ENCODE results near the gene ZNF134.

ZNF134 gene

GRCh38 chr19:57651654-57651996, 37.6 kb downstream of the ZNF134 start:
- Histone ChIP-seq H4K20me1 (no peaks in the 10 kb centered on the region), H3K36me3 (peaks cover 0 to 4% (median 0%) of the 10 kb centered on the region in 11 experiments; a peak in 1 of 22 replicates), H3K9me3 (replicated peaks in 1 of 11) (peaks cover 39 to 78% (median 57%) of the 10 kb centered on the region in 11 experiments), H3K4me1 (peaks cover 8 to 21% (median 15%) of the 10 kb centered on the region in 10 experiments; a peak in 19 of 20 replicates), H3K4me2 (peak overlapping the region; percentile 44 to 81 (median 70); a peak in 21 of 22 replicates), H3K27ac (peak overlapping the region in 8 of 11 experiments; percentile 10 to 47 (median 34); a peak in 9 of 22 replicates), H3K4me3 (peak overlapping the region in 7 of 10 experiments; percentile 1 to 36 (median 11); a peak in 5 of 20 replicates), H3K9ac (no peak overlapping the region; a peak in 1 of 22 replicates), H3K27me3 (no peaks in the 10 kb centered on the region)
- no peak for TF ChIP-seq Cebpa-rat (IDR thresholded peaks at IDR 0.05)

GRCh38 chr19:57653689-57654088, 39.6 kb downstream of the ZNF134 start:
- Histone ChIP-seq H3K27ac (no peak overlapping the region), H3K4me1 (peaks cover 8 to 21% (median 15%) of the 10 kb centered on the region in 10 experiments; a peak in 19 of 20 replicates), H3K4me3 (no peak overlapping the region), H3K36me3 (0 out of 22 replicates have a peak, but pooled peaks cover 0 to 4% (median 0%) of the 10 kb centered on the region in 11 experiments), H3K9ac (no peak overlapping the region), H4K20me1 (no peaks in the 10 kb centered on the region), H3K4me2 (no peak overlapping the region), H3K27me3 (no peaks in the 10 kb centered on the region), H3K9me3 (replicated peaks in 1 of 11) (peaks cover 39 to 73% (median 57%) of the 10 kb centered on the region in 11 experiments)
- no peak for TF ChIP-seq Cebpa-rat (IDR thresholded peaks at IDR 0.05)

DNA sequence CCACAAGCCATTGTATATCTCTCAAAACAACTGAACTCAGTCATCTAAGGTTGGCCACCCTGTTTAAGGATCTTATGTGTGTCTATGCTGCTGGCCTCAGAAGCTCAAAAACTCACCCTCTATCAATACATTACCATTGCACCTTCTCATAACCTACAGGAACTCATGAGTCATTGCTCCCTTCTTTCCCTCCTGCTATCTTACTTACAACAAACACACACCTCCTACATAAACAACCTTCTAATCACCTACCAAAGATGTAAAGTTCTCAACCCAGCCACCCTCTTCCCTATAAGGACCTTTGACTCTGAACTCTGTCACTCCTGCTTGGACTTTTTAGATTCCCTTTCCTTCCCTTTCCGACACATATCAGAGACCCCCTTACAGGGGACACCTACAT, 41.4 kb downstream of the ZNF134 start:
- Histone ChIP-seq H3K9me3 (replicated peaks in 1 of 11) (peaks cover 34 to 57% (median 46%) of the 10 kb centered on the region in 11 experiments), H3K27me3 (peaks cover 0 to 3% (median 0%) of the 10 kb centered on the region in 11 experiments; a peak in 2 of 22 replicates), H3K4me2 (no peak overlapping the region), H3K4me1 (peaks cover 8 to 21% (median 15%) of the 10 kb centered on the region in 10 experiments; a peak in 19 of 20 replicates), H3K9ac (no peak overlapping the region), H4K20me1 (no peaks in the 10 kb centered on the region), H3K36me3 (0 out of 22 replicates have a peak, but pooled peaks cover 0 to 4% (median 0%) of the 10 kb centered on the region in 11 experiments), H3K27ac (no peak overlapping the region), H3K4me3 (no peak overlapping the region)
- no peak for TF ChIP-seq Cebpa-rat (IDR thresholded peaks at IDR 0.05)

DNA sequence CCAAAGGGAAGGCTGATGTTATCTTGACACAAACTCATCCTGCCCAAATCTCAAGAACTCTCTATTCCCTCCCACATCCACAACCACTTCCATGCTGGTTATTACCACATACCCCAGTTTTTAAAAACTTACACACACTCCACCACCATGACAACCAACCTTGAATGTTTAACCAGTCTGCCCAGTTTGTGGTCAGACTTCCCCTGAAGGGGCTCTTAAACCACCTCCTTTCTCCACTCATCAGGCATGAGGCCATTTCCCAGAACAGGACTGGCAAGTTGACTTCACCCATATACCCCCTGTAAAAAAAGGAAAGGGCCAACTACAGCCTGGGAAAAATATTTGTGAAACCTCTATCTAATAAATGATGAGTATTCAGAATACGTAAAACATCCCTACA, 42.3 kb downstream of the ZNF134 start:
- H3K4me1 ChIP-seq, result peaks cover 3 to 12% (median 7%) of the 10 kb centered on the region in 10 experiments; a peak in 19 of 20 replicates
- H4K20me1 ChIP-seq, result no peaks in the 10 kb centered on the region
- H3K4me3 ChIP-seq, result no peak overlapping the region
- H3K27me3 ChIP-seq, result peaks cover 0 to 6% (median 0%) of the 10 kb centered on the region in 11 experiments; a peak in 2 of 22 replicates
- peaks cover 33 to 48% (median 38%) of the 10 kb centered on the region in 11 experiments for H3K9me3 ChIP-seq (replicated peaks in 1 of 11)
- no peak overlapping the region for H3K9ac ChIP-seq
- 0 out of 22 replicates have a peak, but pooled peaks cover 0 to 4% (median 0%) of the 10 kb centered on the region in 11 experiments for H3K36me3 ChIP-seq
- no peak for TF ChIP-seq Cebpa-rat (IDR thresholded peaks at IDR 0.05)
- no peak overlapping the region for H3K27ac ChIP-seq
- H3K4me2 ChIP-seq, result no peak overlapping the region

DNA sequence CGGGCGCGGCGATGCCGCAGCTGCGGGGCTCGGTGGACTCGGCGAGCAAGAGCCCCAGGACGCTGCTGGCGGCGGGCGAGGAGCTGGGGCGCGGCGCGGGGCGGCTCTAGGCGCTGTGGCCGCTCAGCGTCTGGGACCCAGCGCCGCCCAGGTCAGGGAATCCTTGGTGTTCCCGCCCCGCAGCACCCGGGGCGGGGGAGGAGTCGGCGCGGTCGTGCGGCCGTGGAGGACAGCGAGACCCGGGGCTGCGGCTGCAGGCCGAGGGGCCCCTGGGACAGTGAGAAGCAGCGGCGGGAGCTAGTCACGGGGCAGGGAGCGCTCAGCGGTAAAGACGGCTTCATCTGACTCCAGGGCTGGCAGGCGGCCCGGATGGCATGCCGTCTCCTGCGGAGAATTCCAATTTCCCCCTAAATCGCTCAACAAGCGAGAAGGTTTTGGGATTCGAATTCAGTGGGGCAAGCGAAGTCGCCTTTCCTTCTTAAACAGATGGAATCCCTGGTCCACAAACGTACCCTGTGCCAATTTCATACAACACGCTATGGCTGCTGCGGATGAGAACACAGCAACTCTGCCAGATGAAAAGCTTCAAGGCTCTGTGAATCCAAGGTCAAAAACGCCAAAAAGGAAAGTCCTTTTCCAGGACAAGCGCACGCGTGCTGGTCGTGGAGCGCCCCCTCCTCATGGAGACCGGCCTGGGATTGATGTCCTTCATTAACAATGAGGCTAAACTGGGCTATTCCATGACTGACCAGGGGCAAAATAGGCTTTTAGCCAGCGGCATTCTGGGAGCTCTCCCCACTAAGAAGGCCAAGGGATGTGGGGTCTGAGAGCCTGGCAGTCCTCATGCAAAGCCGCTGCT, 50.5 kb downstream of the ZNF134 start:
- Histone ChIP-seq H3K36me3 (no peaks in the 10 kb centered on the region), H3K27ac (peak overlapping the region in 1 of 11 experiments; percentile 30; a peak in 1 of 22 replicates), H3K4me2 (peak overlapping the region; percentile 84 to 94 (median 90)), H3K9me3 (replicated peaks in 1 of 11) (no peaks in the 10 kb centered on the region), H3K27me3 (peaks cover 31 to 48% (median 40%) of the 10 kb centered on the region in 11 experiments), H4K20me1 (peaks cover 0 to 6% (median 0%) of the 10 kb centered on the region in 11 experiments; a peak in 1 of 22 replicates), H3K4me3 (peak overlapping the region; percentile 49 to 73 (median 62)), H3K9ac (peak overlapping the region; percentile 33 to 77 (median 64); a peak in 20 of 22 replicates), H3K4me1 (peaks cover 4 to 15% (median 11%) of the 10 kb centered on the region in 10 experiments; a peak in 13 of 20 replicates)
- TF ChIP-seq Cebpa-rat (IDR thresholded peaks at IDR 0.05), result no peak

DNA sequence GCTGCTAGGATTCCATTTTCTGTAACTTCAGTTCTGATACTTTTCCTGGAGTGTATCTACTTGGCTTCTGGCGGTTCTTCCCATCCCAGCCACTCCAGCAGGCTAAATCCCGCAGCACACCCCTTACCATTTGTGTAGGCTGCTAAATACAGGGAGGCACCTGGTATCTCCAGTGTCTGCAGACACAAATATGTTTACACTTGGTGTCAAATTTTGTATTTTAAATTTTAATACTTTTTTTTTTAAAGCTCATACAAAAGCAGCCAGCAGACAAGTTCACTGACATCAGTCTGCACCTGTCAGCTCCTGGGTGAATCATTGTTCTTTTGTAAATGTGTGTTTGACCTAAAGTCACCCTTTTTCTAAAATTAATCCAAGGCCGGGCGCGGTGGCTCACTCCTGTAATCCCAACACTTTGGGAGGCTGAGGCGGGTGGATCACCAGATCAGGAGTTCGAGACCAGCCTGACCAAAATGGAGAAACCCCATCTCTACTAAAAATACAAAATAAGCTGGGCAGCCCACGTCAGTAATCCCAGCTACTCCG, 51.3 kb downstream of the ZNF134 start:
- H3K9me3 ChIP-seq (replicated peaks in 1 of 11), result no peaks in the 10 kb centered on the region
- no peaks in the 10 kb centered on the region for H3K36me3 ChIP-seq
- no peak overlapping the region for H3K9ac ChIP-seq
- peak overlapping the region in 1 of 11 experiments; percentile 88; a peak in 1 of 22 replicates for H3K4me2 ChIP-seq
- H3K4me3 ChIP-seq, result no peak overlapping the region
- no peak overlapping the region for H3K27ac ChIP-seq
- H3K27me3 ChIP-seq, result peaks cover 31 to 46% (median 40%) of the 10 kb centered on the region in 11 experiments
- peaks cover 4 to 15% (median 11%) of the 10 kb centered on the region in 10 experiments; a peak in 13 of 20 replicates for H3K4me1 ChIP-seq
- TF ChIP-seq Cebpa-rat (IDR thresholded peaks at IDR 0.05), result no peak
- H4K20me1 ChIP-seq, result peaks cover 0 to 6% (median 0%) of the 10 kb centered on the region in 11 experiments; a peak in 1 of 22 replicates

DNA sequence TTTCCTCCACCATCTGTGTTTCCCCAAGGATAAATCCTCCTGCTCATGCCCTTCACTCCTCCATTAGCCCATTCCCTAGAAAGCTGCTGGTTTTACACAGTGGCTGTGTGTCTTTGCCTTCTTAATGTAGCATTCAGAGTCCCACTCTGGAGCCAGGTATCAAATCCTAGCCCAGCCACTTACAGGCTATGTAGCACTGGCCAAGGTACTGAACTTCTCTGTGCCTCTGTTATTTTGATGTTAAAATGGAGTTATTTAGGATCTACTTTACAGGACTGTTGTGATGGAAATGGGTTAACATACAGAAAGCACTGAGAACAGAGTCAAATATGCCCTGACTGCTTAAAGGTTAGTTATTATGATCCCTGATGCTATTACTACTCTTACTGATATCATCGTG, 53.2 kb downstream of the ZNF134 start:
- no peaks in the 10 kb centered on the region for H3K9me3 ChIP-seq (replicated peaks in 1 of 11)
- peaks cover 4 to 15% (median 11%) of the 10 kb centered on the region in 10 experiments; a peak in 13 of 20 replicates for H3K4me1 ChIP-seq
- H4K20me1 ChIP-seq, result peaks cover 0 to 6% (median 0%) of the 10 kb centered on the region in 11 experiments; a peak in 1 of 22 replicates
- no peak overlapping the region for H3K9ac ChIP-seq
- H3K4me2 ChIP-seq, result no peak overlapping the region
- peaks cover 31 to 46% (median 40%) of the 10 kb centered on the region in 11 experiments for H3K27me3 ChIP-seq
- H3K36me3 ChIP-seq, result no peaks in the 10 kb centered on the region
- no peak overlapping the region for H3K27ac ChIP-seq
- no peak for TF ChIP-seq Cebpa-rat (IDR thresholded peaks at IDR 0.05)
- no peak overlapping the region for H3K4me3 ChIP-seq

DNA sequence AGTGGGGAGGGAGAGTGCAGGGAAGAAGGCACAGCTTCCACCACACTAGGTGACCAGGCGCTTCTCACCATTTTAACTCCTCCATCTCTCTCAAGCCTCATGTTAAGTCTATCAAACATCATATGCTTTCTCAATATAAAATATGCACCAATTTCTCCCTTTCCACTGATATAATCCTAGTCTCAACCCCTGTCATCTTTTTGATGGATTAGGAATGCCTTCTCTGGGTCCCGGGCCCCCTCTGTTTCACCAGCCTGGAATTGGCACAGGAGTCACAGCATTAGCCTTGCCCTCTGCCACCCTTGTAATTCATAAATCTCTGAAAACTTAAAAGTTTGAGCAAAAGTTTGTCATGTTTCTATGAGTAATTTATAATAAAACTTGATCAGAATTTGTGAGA, 54.6 kb downstream of the ZNF134 start, which contains the start of gene ZSCAN4:
ZSCAN4 (plus strand) TSS at position 301 of the 400 bp plus-strand sequence. CDS start 7,211 bp downstream, outside the sequence.
- H3K27me3 ChIP-seq, result peaks cover 25 to 34% (median 27%) of the 10 kb centered on the region in 11 experiments
- H4K20me1 ChIP-seq, result peaks cover 0 to 6% (median 0%) of the 10 kb centered on the region in 11 experiments; a peak in 1 of 22 replicates
- H3K9me3 ChIP-seq (replicated peaks in 1 of 11), result no peaks in the 10 kb centered on the region
- H3K4me3 ChIP-seq, result no peak within 1 kb of the TSS
- no peak within 1 kb of the TSS for H3K27ac ChIP-seq
- H3K4me2 ChIP-seq, result no peak within 1 kb of the TSS
- H3K36me3 ChIP-seq, result no peaks in the 10 kb centered on the region
- no peak within 1 kb of the TSS for H3K9ac ChIP-seq
- H3K4me1 ChIP-seq, result peaks cover 3 to 12% (median 9%) of the 10 kb centered on the region in 10 experiments; a peak in 13 of 20 replicates
- TF ChIP-seq Cebpa-rat (IDR thresholded peaks at IDR 0.05), result no peak

Data from BLaER1 treated with 17β-estradiol and CSF1 and Interleukin-3, amounts not matched to agents 10 nM and 100 nM (cell line).